GM23338 (cell line): ENCODE data around the gene SLC35A3.

Source experiments
- EZH2phosphoT487 ChIP-seq: fragments of 200-600 bp; sonication (generic); IDR thresholded peaks from one replicate; pipeline ENCODE4 v1.8.1; 2018; ENCODE audit warnings: antibody characterized with exemption; ENCODE audit not compliant: unreplicated experiment
- STAT1 ChIP-seq: IDR thresholded peaks from one replicate; pipeline ENCODE4 v1.6.1; 2016; ENCODE audit warnings: antibody characterized with exemption; ENCODE audit not compliant: unreplicated experiment
- TF ChIP-seq, protein P1 (sequence below), 2 experiments: fragments of 200-600 bp in 1 of 2; sonication (generic) in 1 of 2; conservative IDR thresholded peaks; 2 replicates each; pipeline versions ENCODE4 v1.5.1 to v1.6.1; 2016 to 2017; ENCODE audit warnings: antibody characterized with exemption in 2 of 2, low read depth in 2 of 2, mild to moderate bottlenecking in 2 of 2, moderate library complexity in 1 of 2

DNA sequence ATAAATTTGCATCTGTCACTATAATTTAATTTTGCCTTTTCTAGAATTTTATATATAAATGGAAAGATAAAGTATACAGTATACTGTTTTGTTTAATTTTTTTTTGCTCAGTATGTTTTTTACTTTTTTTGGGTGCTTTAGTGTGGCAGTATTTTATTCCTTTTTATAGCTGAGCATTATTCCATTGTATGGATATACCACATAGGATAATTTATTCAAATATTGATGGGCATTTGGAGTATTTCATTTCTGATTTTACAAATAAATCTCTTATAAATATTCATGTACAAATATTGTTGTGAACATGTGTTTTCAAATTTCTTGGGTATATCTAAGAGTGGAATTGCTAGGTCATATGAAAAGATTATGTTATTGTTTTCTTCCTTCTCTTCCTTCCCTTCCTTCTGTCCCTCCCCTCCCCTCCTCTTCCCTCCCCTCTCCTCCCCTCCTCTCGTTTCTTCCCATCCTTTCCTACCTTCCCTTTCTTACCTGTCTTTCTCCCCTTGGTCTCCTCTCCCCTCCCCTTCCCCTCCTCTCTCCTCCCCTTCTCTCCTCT lies 18.5 kb downstream of the SLC35A3 start:
- no peak for TF ChIP-seq EZH2phosphoT487
- TF ChIP-seq STAT1: no peak
- TF ChIP-seq, protein P1, sequence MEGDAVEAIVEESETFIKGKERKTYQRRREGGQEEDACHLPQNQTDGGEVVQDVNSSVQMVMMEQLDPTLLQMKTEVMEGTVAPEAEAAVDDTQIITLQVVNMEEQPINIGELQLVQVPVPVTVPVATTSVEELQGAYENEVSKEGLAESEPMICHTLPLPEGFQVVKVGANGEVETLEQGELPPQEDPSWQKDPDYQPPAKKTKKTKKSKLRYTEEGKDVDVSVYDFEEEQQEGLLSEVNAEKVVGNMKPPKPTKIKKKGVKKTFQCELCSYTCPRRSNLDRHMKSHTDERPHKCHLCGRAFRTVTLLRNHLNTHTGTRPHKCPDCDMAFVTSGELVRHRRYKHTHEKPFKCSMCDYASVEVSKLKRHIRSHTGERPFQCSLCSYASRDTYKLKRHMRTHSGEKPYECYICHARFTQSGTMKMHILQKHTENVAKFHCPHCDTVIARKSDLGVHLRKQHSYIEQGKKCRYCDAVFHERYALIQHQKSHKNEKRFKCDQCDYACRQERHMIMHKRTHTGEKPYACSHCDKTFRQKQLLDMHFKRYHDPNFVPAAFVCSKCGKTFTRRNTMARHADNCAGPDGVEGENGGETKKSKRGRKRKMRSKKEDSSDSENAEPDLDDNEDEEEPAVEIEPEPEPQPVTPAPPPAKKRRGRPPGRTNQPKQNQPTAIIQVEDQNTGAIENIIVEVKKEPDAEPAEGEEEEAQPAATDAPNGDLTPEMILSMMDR (conservative IDR thresholded peaks at IDR 0.05; ENCODE audit: low read depth in 2 of 2): no peak
